Smooth muscle cell (in vitro differentiated cells): ENCODE results near the gene ZC3H7B. TPM values are rescaled to one million over a fixed set of nuclear protein-coding genes. Genes with fewer than 3 reads are reported as not detected.
A peak's percentile ranks its signal among the peaks of the same experiment; 100 is the strongest.

ENCODE experiments used
- DNase-seq: peaks from one replicate; lab custom pipeline; 2025; ENCODE audit not compliant: unreplicated experiment; lab: John Stamatoyannopoulos, UW
- H2AFZ ChIP-seq: fragments of 200-600 bp; sonication (generic); 2 replicates; pipeline ENCODE4 v1.6.0; 2016; ENCODE audit warnings: antibody characterized with exemption, low read depth, mild to moderate bottlenecking
- H3F3A ChIP-seq: fragments of 200-600 bp; sonication (generic); 2 replicates; pipeline ENCODE4 v1.6.0; 2017; ENCODE audit warnings: antibody characterized with exemption, low read depth
- H3K27ac ChIP-seq: fragments of 200-600 bp; sonication (generic); 2 replicates; pipeline ENCODE4 v1.5.1; 2016; ENCODE audit warnings: low read depth, mild to moderate bottlenecking
- H3K27me3 ChIP-seq: fragments of 200-600 bp; sonication (generic); 2 replicates; pipeline ENCODE4 v1.6.1; 2016; ENCODE audit warnings: low read depth, mild to moderate bottlenecking
- H3K36me3 ChIP-seq: fragments of 200-600 bp; sonication (generic); 2 replicates; pipeline ENCODE4 v1.5.1; 2016; ENCODE audit warnings: low read depth
- H3K4me1 ChIP-seq: fragments of 200-600 bp; sonication (generic); 2 replicates; pipeline ENCODE4 v1.5.1; 2016; ENCODE audit warnings: low read depth
- H3K4me2 ChIP-seq: fragments of 200-600 bp; sonication (generic); 2 replicates; pipeline ENCODE4 v1.6.0; 2016; ENCODE audit warnings: mild to moderate bottlenecking
- H3K4me3 ChIP-seq: fragments of 200-600 bp; sonication (generic); 2 replicates; pipeline ENCODE4 v1.5.1; 2016; ENCODE audit warnings: mild to moderate bottlenecking
- H3K79me2 ChIP-seq: fragments of 200-600 bp; sonication (generic); 2 replicates; pipeline ENCODE4 v1.6.0; 2016; ENCODE audit warnings: low read depth, mild to moderate bottlenecking
- H3K9ac ChIP-seq: fragments of 200-600 bp; sonication (generic); 2 replicates; pipeline ENCODE4 v1.6.0; 2016; ENCODE audit warnings: low read depth
- H3K9me3 ChIP-seq: fragments of 200-600 bp; sonication (generic); replicated peaks from 2 replicates; pipeline ENCODE4 v1.5.1; 2016; ENCODE audit warnings: low read depth
- H4K20me1 ChIP-seq: fragments of 200-600 bp; sonication (generic); 2 replicates; pipeline ENCODE4 v1.6.0; 2016; ENCODE audit warnings: low read depth
- CTCF ChIP-seq: fragments of 200-600 bp; sonication (generic); IDR thresholded peaks from 2 replicates; pipeline ENCODE4 v1.5.1; 2017; ENCODE audit warnings: borderline replicate concordance, mild to moderate bottlenecking, antibody characterized with exemption; ENCODE audit not compliant: insufficient read depth, poor library complexity, severe bottlenecking
- WGBS: methylation state at CpG from one replicate; pipeline ENCODE4 v1.1.7; 2016; ENCODE audit warnings: low lambda C conversion rate; 5-methylcytosine and 5-hydroxymethylcytosine counted together
- polyA plus RNA-seq: library from polyadenylated mRNA; unstranded; fragments of >200 nt; fragmentation: Nextera tagmentation; extraction: Ambion mirVana; gene quantifications from 2 replicates; pipeline ENCODE4 v1.2.1, GENCODE V29; 2016
- total RNA-seq: library from RNA; depleted of rRNA; stranded (reverse); fragments of >200 nt; gene quantifications from 2 replicates; pipeline ENCODE4 v1.2.3, GENCODE V29; 2014

The ZC3H7B gene
- total and polyA plus RNA-seq, 2 experiments from 2014 or later, result 3.7 to 20.6 TPM

- Histone ChIP-seq H3K79me2 (no peaks in the 10 kb centered on the region), H3K9ac (peak overlapping the region; percentile 27), H3F3A (no peaks in the 10 kb centered on the region), H3K36me3 (no peaks in the 10 kb centered on the region), H2AFZ (no peak overlapping the region), H3K27me3 (no peaks in the 10 kb centered on the region), H3K27ac (peak overlapping the region; percentile 80), H3K4me2 (no peak overlapping the region), H3K4me3 (no peak overlapping the region), H3K4me1 (no peaks in the 10 kb centered on the region), H4K20me1 (no peaks in the 10 kb centered on the region), H3K9me3 (no peaks in the 10 kb centered on the region)
- DNase-seq, result no peak
- no peak for TF ChIP-seq CTCF
- 50% methylated on average over 6 of the region's 6 CpGs for WGBS
Measured at GRCh38 chr22:41352058-41352457, 50.7 kb downstream of the ZC3H7B start.

- Histone ChIP-seq H3K4me1 (no peaks in the 10 kb centered on the region), H3K27ac (no peak overlapping the region), H2AFZ (no peak overlapping the region), H3K9ac (no peak overlapping the region), H3K27me3 (no peaks in the 10 kb centered on the region), H3F3A (no peaks in the 10 kb centered on the region), H3K79me2 (no peaks in the 10 kb centered on the region), H3K4me2 (no peak overlapping the region), H4K20me1 (no peaks in the 10 kb centered on the region), H3K9me3 (no peaks in the 10 kb centered on the region), H3K4me3 (no peak overlapping the region), H3K36me3 (no peaks in the 10 kb centered on the region)
- 96% methylated on average over 10 of the region's 10 CpGs for WGBS
- TF ChIP-seq CTCF, result no peak
- no peak for DNase-seq
Measured at GRCh38 chr22:41353862-41354575, 52.7 kb downstream of the ZC3H7B start.

- H3K27ac ChIP-seq, result no peak overlapping the region
- H2AFZ ChIP-seq, result no peak overlapping the region
- H3K4me3 ChIP-seq, result no peak overlapping the region
- no peaks in the 10 kb centered on the region for H3K27me3 ChIP-seq
- no peaks in the 10 kb centered on the region for H3F3A ChIP-seq
- H3K36me3 ChIP-seq, result no peaks in the 10 kb centered on the region
- H3K4me1 ChIP-seq, result peaks cover 5% of the 10 kb centered on the region
- H3K79me2 ChIP-seq, result no peaks in the 10 kb centered on the region
- no peak for DNase-seq
- H3K9ac ChIP-seq, result no peak overlapping the region
- TF ChIP-seq CTCF, result no peak
- WGBS, result 96% methylated on average over 10 of the region's 10 CpGs
- H4K20me1 ChIP-seq, result no peaks in the 10 kb centered on the region
- H3K9me3 ChIP-seq, result no peaks in the 10 kb centered on the region
- no peak overlapping the region for H3K4me2 ChIP-seq
Measured at GRCh38 chr22:41354979-41355378, 53.7 kb downstream of the ZC3H7B start.

GRCh38 chr22:41355895-41356294 lies 54.6 kb downstream of the ZC3H7B start:
- DNase-seq, result no peak
- no peaks in the 10 kb centered on the region for H3F3A ChIP-seq
- H4K20me1 ChIP-seq, result no peaks in the 10 kb centered on the region
- no peaks in the 10 kb centered on the region for H3K79me2 ChIP-seq
- WGBS, result 96% methylated on average over 17 of the region's 17 CpGs
- H3K9me3 ChIP-seq, result no peaks in the 10 kb centered on the region
- no peak overlapping the region for H3K9ac ChIP-seq
- H3K36me3 ChIP-seq, result no peaks in the 10 kb centered on the region
- H3K4me1 ChIP-seq, result peaks cover 8% of the 10 kb centered on the region
- no peak overlapping the region for H3K27ac ChIP-seq
- no peak for TF ChIP-seq CTCF
- no peaks in the 10 kb centered on the region for H3K27me3 ChIP-seq
- H3K4me3 ChIP-seq, result no peak overlapping the region
- no peak overlapping the region for H3K4me2 ChIP-seq
- H2AFZ ChIP-seq, result no peak overlapping the region
